Iris pigment epithelial cell (primary cell): ENCODE measurements around the gene ATN1.
A peak's percentile ranks its signal among the peaks of the same experiment; 100 is the strongest.

ENCODE experiments used
- DNase-seq: peaks from one replicate; pipeline ENCODE4 v3.0.0-alpha.2; 2011; ENCODE audit warnings: low read depth

Gene ATN1

GRCh38 chr12:6944381-6945186 lies 16.8 kb downstream of the ATN1 start:
- peak; percentile 91 for DNase-seq

- no peak for DNase-seq
Measured at GRCh38 chr12:6945613-6946012, 17.9 kb downstream of the ATN1 start.

GRCh38 chr12:6946033-6946919 lies 18.5 kb downstream of the ATN1 start:
- DNase-seq, result no peak

- no peak for DNase-seq
Measured at GRCh38 chr12:6946920-6947374, 19.2 kb downstream of the ATN1 start.

GRCh38 chr12:6947615-6948014 lies 19.9 kb downstream of the ATN1 start:
- DNase-seq, result no peak

- DNase-seq, result no peak
Measured at GRCh38 chr12:6948873-6949594, 21.3 kb downstream of the ATN1 start.

- no peak for DNase-seq
Measured at GRCh38 chr12:6950401-6950801, 22.6 kb downstream of the ATN1 start.

GRCh38 chr12:6950811-6951540 lies 23.2 kb downstream of the ATN1 start, which contains the start of gene PTPN6:
Gene PTPN6 (plus strand): TSS chr12:6951356. CDS start chr12:6951513, 157 bp downstream.
- no peak for DNase-seq

GRCh38 chr12:6951551-6952120 lies 23.9 kb downstream of the ATN1 start:
- DNase-seq, result no peak

- no peak for DNase-seq
Measured at GRCh38 chr12:6952121-6952862, 24.5 kb downstream of the ATN1 start.

- DNase-seq, result no peak
Measured at GRCh38 chr12:6952863-6953441, 25.2 kb downstream of the ATN1 start.

- peak; percentile 62 for DNase-seq
Measured at GRCh38 chr12:6953442-6954315, 25.9 kb downstream of the ATN1 start.

GRCh38 chr12:6954316-6955107 lies 26.8 kb downstream of the ATN1 start:
- DNase-seq, result no peak

- DNase-seq, result no peak
Measured at GRCh38 chr12:6955108-6956020, 27.6 kb downstream of the ATN1 start.

- DNase-seq, result no peak
Measured at GRCh38 chr12:6956021-6956727, 28.4 kb downstream of the ATN1 start.

GRCh38 chr12:6957151-6957701 lies 29.5 kb downstream of the ATN1 start:
- DNase-seq, result no peak
